Natural killer cell (primary cell): ENCODE measurements around the gene RSBN1. TPM values are rescaled to one million over a fixed set of nuclear protein-coding genes. Genes with fewer than 3 reads are reported as not detected.

Source experiments
- ATAC-seq, 3 donors: fragments of 150-1000 bp in 2 of 3; fragments of 200-7000 bp in 1 of 3; cut with Tn5 transposase; 1 replicate in 1 of 3; 2 replicates in 2 of 3; pipeline ENCODE4 v1.10.0; 2021; ENCODE audit warnings: mild to moderate bottlenecking in 2 of 3, moderate library complexity in 2 of 3
- DNase-seq, 2 donors: peaks; one replicate each; pipeline versions ENCODE4 v3.0.0 to v3.0.0-alpha.2; 2013 to 2021; ENCODE audit warnings: mixed read lengths in 1 of 2
- H3K27ac ChIP-seq: one replicate; pipeline ENCODE4 v1.5.1; 2013; ENCODE audit warnings: mild to moderate bottlenecking, low read length
- H3K27me3 ChIP-seq: one replicate; pipeline ENCODE4 v1.6.1; 2013; ENCODE audit warnings: low read length; ENCODE audit not compliant: control insufficient read depth, insufficient read depth
- H3K36me3 ChIP-seq: one replicate; pipeline ENCODE4 v1.6.1; 2013; ENCODE audit warnings: low read length; ENCODE audit not compliant: control insufficient read depth, insufficient read depth
- H3K4me1 ChIP-seq: one replicate; pipeline ENCODE4 v1.6.1; 2013; ENCODE audit warnings: low read length; ENCODE audit not compliant: control insufficient read depth, insufficient read depth
- H3K4me3 ChIP-seq: one replicate; pipeline ENCODE4 v1.5.1; 2013; ENCODE audit warnings: low read length
- H3K9me3 ChIP-seq: one replicate; pipeline ENCODE4 v1.6.1; 2013; ENCODE audit warnings: low read length; ENCODE audit not compliant: control insufficient read depth, insufficient read depth
- H3K27ac Mint-ChIP-seq, 2 donors: one replicate each; pipeline ENCODE4 v1.8.0; 2022; ENCODE audit warnings: mild to moderate bottlenecking in 2 of 2, mixed read lengths in 2 of 2, moderate library complexity in 1 of 2
- H3K27me3 Mint-ChIP-seq, 2 donors: one replicate each; pipeline ENCODE4 v1.8.0; 2022; ENCODE audit warnings: low read depth in 2 of 2, mixed read lengths in 2 of 2
- H3K36me3 Mint-ChIP-seq: one replicate; pipeline ENCODE4 v1.8.0; 2022; ENCODE audit warnings: mixed read lengths
- H3K4me1 Mint-ChIP-seq, 2 donors: one replicate each; pipeline ENCODE4 v1.8.0; 2022; ENCODE audit warnings: mixed read lengths in 2 of 2
- H3K4me3 Mint-ChIP-seq: one replicate; pipeline ENCODE4 v1.8.0; 2022; ENCODE audit warnings: mild to moderate bottlenecking, moderate library complexity, mixed read lengths
- H3K9me3 Mint-ChIP-seq, 2 donors: one replicate each; pipeline ENCODE4 v1.8.0; 2022; ENCODE audit warnings: mixed read lengths in 2 of 2
- WGBS: methylation state at CpG from one replicate; pipeline ENCODE4 v1.1.7; 2013; ENCODE audit warnings: missing lambda C conversion rate; ENCODE audit not compliant: insufficient coverage; 5-methylcytosine and 5-hydroxymethylcytosine counted together
- intact Hi-C: fragments of 100-400 bp; cut with micrococcal nuclease; formaldehyde crosslinking; loops from one replicate; pipeline ENCODE4 v1.14.2; 2022
- total RNA-seq, 4 donors: library from RNA; stranded (reverse); fragments of 120-200 nt in 1 of 4; gene quantifications; one replicate each; pipeline versions ENCODE4 v1.2.3 to v1.2.4, GENCODE V29; 2013 to 2022
- TF ChIP-seq, protein P1 (sequence below): fragments of 200-600 bp; IDR thresholded peaks from one replicate; pipeline ENCODE4 v1.8.0; 2022; ENCODE audit warnings: antibody characterized with exemption

The RSBN1 gene
- total RNA-seq, 3 donors from 2014 or later (not counting 1 experiment from before 2014, with no cell fraction given), result 30.1 to 37.9 (median 36.5) TPM

DNA sequence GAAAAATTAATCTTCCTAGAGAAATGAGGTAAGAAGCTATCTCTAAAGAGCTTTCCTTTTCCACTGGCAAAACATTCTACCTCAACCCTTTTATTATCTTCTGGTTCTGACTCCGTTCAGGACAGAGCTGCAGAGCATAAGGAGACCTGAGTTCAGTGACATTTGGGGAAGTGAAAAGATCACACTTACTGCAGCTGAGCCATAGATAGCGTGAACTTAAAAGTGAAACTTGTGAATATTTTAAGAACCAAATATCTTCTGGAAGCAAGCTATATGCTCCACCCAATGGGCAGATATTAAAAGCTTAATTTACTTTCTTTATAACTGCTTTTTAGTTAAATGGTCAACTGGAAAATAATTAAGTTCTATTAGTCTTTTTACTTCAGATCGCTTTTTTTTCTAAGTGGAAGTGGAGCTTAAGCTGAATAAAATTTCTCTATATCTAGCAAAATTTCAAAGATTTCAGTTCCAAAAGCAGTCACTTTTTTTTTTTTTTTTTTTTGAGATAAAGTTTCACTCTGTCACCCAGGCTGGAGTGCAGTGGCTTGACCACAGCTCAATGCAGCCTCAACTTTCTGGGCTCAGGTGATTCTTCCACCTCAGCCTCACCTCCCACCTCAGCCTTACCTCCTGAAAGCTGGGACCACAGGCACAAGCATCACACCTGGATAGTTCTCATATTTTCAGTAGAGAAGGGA is 47.4 kb upstream of the RSBN1 start:
- peak overlapping the region; percentile 65 for H3K4me3 Mint-ChIP-seq
- Histone ChIP-seq H3K4me3 (peak overlapping the region; percentile 4), H3K27ac (peak overlapping the region; percentile 66), H3K9me3 (no peaks in the 10 kb centered on the region), H3K36me3 (peaks cover 43% of the 10 kb centered on the region), H3K4me1 (peaks cover 21% of the 10 kb centered on the region), H3K27me3 (no peaks in the 10 kb centered on the region)
- no peaks in the 10 kb centered on the region for H3K9me3 Mint-ChIP-seq
- peaks cover 57 to 62% of the 10 kb centered on the region in 2 donors for H3K4me1 Mint-ChIP-seq
- WGBS, result 8% methylated on average over 1 of the region's 3 CpGs
- TF ChIP-seq, protein P1, sequence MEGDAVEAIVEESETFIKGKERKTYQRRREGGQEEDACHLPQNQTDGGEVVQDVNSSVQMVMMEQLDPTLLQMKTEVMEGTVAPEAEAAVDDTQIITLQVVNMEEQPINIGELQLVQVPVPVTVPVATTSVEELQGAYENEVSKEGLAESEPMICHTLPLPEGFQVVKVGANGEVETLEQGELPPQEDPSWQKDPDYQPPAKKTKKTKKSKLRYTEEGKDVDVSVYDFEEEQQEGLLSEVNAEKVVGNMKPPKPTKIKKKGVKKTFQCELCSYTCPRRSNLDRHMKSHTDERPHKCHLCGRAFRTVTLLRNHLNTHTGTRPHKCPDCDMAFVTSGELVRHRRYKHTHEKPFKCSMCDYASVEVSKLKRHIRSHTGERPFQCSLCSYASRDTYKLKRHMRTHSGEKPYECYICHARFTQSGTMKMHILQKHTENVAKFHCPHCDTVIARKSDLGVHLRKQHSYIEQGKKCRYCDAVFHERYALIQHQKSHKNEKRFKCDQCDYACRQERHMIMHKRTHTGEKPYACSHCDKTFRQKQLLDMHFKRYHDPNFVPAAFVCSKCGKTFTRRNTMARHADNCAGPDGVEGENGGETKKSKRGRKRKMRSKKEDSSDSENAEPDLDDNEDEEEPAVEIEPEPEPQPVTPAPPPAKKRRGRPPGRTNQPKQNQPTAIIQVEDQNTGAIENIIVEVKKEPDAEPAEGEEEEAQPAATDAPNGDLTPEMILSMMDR, result no peak
- ATAC-seq, result peak; percentile 86 to 88 (median 88)
- peaks cover 20% of the 10 kb centered on the region for H3K36me3 Mint-ChIP-seq
- H3K27me3 Mint-ChIP-seq, result no peaks in the 10 kb centered on the region
- peak overlapping the region; percentile 76 to 89 for H3K27ac Mint-ChIP-seq
- peak in 1 of 2 donors; percentile 47 for DNase-seq
- intact Hi-C loops, result loop anchor here (1.0 to 2.0 kb wide), 2 partner anchors 12 to 45 kb away; partner anchors contain the start of genes AP4B1, DCLRE1B and PTPN22

DNA sequence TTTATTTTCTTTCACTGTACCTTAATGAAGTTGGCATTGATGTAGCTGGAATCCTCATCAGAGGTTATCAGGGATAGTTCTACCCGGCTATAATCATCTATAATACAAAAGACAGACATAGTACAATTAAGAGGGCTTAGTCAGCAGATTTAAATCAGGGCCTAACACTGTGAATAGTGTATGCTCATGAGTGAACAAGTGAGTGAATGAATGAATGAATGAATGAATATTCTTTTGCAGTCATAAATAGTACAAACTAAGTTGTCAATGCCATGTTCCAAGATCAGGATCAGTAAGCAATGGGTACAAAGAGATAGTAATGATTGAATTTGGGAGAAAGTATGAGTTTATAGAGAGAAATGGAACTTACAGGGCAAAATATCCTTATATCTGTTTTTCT is 46.7 kb upstream of the RSBN1 start:
- TF ChIP-seq, protein P1, result no peak
- H3K4me1 Mint-ChIP-seq, result peaks cover 51 to 56% of the 10 kb centered on the region in 2 donors
- no peaks in the 10 kb centered on the region for H3K27me3 Mint-ChIP-seq
- peaks cover 20% of the 10 kb centered on the region for H3K36me3 Mint-ChIP-seq
- peaks cover 49% of the 10 kb centered on the region for H3K36me3 ChIP-seq
- no peaks in the 10 kb centered on the region for H3K9me3 ChIP-seq
- DNase-seq (no peak), ATAC-seq (no peak)
- peak overlapping the region; percentile 76 to 89 for H3K27ac Mint-ChIP-seq
- WGBS, result 80% methylated on average over 1 of the region's 1 CpG
- H3K9me3 Mint-ChIP-seq, result no peaks in the 10 kb centered on the region
- intact Hi-C loops, result loop anchor here (2.0 kb wide), 1 partner anchor 46 kb away; the partner anchor contains the start of genes AP4B1 and DCLRE1B
- peak overlapping the region; percentile 1 for H3K4me3 ChIP-seq
- peaks cover 21% of the 10 kb centered on the region for H3K4me1 ChIP-seq
- peak overlapping the region; percentile 65 for H3K4me3 Mint-ChIP-seq
- no peaks in the 10 kb centered on the region for H3K27me3 ChIP-seq
- H3K27ac ChIP-seq, result peak overlapping the region; percentile 56

DNA sequence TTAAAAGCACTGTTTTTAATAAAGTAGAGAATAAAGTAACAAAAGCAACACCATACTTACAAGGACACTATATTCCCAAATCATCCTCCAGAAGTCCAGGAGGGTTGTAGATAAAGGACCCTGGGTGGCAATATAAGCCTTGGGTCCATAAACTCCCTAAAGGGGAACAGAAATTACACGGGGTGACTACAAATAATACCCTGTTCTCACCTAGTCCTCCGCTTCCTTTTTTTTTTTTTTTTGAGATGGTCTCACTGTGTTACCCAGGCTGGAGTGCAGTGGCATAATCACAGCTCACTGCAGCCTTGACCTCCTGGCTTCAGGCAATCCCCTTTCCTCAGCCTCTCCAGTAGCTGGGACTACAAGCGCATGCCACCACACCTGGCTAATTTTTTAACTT is 46.1 kb upstream of the RSBN1 start:
- 63% methylated on average over 3 of the region's 3 CpGs for WGBS
- Mint-ChIP-seq H3K27ac (peak overlapping the region; percentile 76 to 89), H3K9me3 (no peaks in the 10 kb centered on the region), H3K36me3 (peaks cover 20% of the 10 kb centered on the region), H3K4me1 (peaks cover 48 to 53% of the 10 kb centered on the region in 2 donors), H3K4me3 (no peak overlapping the region), H3K27me3 (no peaks in the 10 kb centered on the region)
- no peak for ATAC-seq
- DNase-seq, result no peak
- TF ChIP-seq, protein P1, result no peak
- no peaks in the 10 kb centered on the region for H3K9me3 ChIP-seq
- peak overlapping the region; percentile 56 for H3K27ac ChIP-seq
- peaks cover 49% of the 10 kb centered on the region for H3K36me3 ChIP-seq
- no peaks in the 10 kb centered on the region for H3K27me3 ChIP-seq
- intact Hi-C loops, result loop anchor here (2.0 kb wide), 1 partner anchor 46 kb away; the partner anchor contains the start of genes AP4B1 and DCLRE1B
- peaks cover 21% of the 10 kb centered on the region for H3K4me1 ChIP-seq
- H3K4me3 ChIP-seq, result no peak overlapping the region
